RPMI8226 (cell line): Measurements from ENCODE around the gene CAMTA1.

Experiments used
- DNase-seq: peaks from one replicate; pipeline ENCODE4 v3.0.0-alpha.2; 2015

The CAMTA1 gene

GRCh38 chr1:7047866-7048265 is 262.6 kb downstream of the CAMTA1 start:
- DNase-seq, result no peak

GRCh38 chr1:7048395-7048794 is 263.1 kb downstream of the CAMTA1 start:
- no peak for DNase-seq

GRCh38 chr1:7049913-7050625 is 264.8 kb downstream of the CAMTA1 start:
- DNase-seq, result no peak

- no peak for DNase-seq
Measured at GRCh38 chr1:7050751-7051665, 265.8 kb downstream of the CAMTA1 start.

- no peak for DNase-seq
Measured at GRCh38 chr1:7052701-7053100, 267.4 kb downstream of the CAMTA1 start.

GRCh38 chr1:7060745-7061144 is 275.5 kb downstream of the CAMTA1 start:
- no peak for DNase-seq

- DNase-seq, result no peak
Measured at GRCh38 chr1:7062346-7063061, 277.2 kb downstream of the CAMTA1 start.

GRCh38 chr1:7063981-7064380 is 278.7 kb downstream of the CAMTA1 start:
- DNase-seq, result no peak

GRCh38 chr1:7068552-7068951 is 283.3 kb downstream of the CAMTA1 start:
- DNase-seq, result no peak

- DNase-seq, result no peak
Measured at GRCh38 chr1:7069931-7070330, 284.7 kb downstream of the CAMTA1 start.

- DNase-seq, result peak; percentile 81
Measured at GRCh38 chr1:7070389-7071029, 285.3 kb downstream of the CAMTA1 start.

GRCh38 chr1:7076117-7076516 is 290.9 kb downstream of the CAMTA1 start:
- DNase-seq, result no peak

- no peak for DNase-seq
Measured at GRCh38 chr1:7076572-7076971, 291.3 kb downstream of the CAMTA1 start.

GRCh38 chr1:7077136-7077535 is 291.9 kb downstream of the CAMTA1 start:
- DNase-seq, result no peak

GRCh38 chr1:7077970-7078369 is 292.7 kb downstream of the CAMTA1 start:
- DNase-seq, result no peak

GRCh38 chr1:7079637-7080036 is 294.4 kb downstream of the CAMTA1 start:
- no peak for DNase-seq

- no peak for DNase-seq
Measured at GRCh38 chr1:7084232-7084894, 299.1 kb downstream of the CAMTA1 start.

GRCh38 chr1:7085521-7085920 is 300.3 kb downstream of the CAMTA1 start:
- DNase-seq, result no peak

GRCh38 chr1:7086106-7086505 is 300.9 kb downstream of the CAMTA1 start:
- DNase-seq, result no peak

- no peak for DNase-seq
Measured at GRCh38 chr1:7087888-7088287, 302.6 kb downstream of the CAMTA1 start.

GRCh38 chr1:7089497-7089896 is 304.2 kb downstream of the CAMTA1 start:
- DNase-seq, result no peak

- no peak for DNase-seq
Measured at GRCh38 chr1:7093297-7093696, 308.0 kb downstream of the CAMTA1 start.
